ENCODE results near the gene GPHN. TPM values are rescaled to one million over a fixed set of nuclear protein-coding genes. Genes with fewer than 3 reads are reported as not detected.

The GPHN gene
- polyA plus RNA-seq, 2 of the 4 experiments (the other 2 are of a cell fraction): 12.7 to 15.5 TPM

- ATAC-seq (no peak), DNase-seq (ENCODE audit: low read depth in 1 of 2, low spot score in 1 of 2) (no peak), FAIRE-seq (no peak)
- ChIA-PET POLR2A (no interaction called here), CTCF (interaction anchor here (0.5 kb wide), 1 partner anchor 232 kb away, joined by 3 read pairs; no protein-coding TSS in a partner anchor)
- no peaks in the 10 kb centered on the region for H3K9me3 ChIP-seq
- no peak overlapping the region for H3K27ac ChIP-seq
- H3K4me1 ChIP-seq: no peaks in the 10 kb centered on the region
- WGBS (ENCODE audit: missing lambda C conversion rate): 100% methylated on average over 1 of the region's 1 CpG
- H3K4me3 ChIP-seq: no peak overlapping the region
- no peak overlapping the region for H3K4me2 ChIP-seq
- no peak for TF ChIP-seq RAD21 (conservative IDR thresholded peaks at IDR 0.05 in 1 of 2, IDR thresholded peaks at IDR 0.05 in 1 of 2)
- TF ChIP-seq CTCF (IDR thresholded peaks at IDR 0.05): no peak
- TF ChIP-seq RCOR1 (IDR thresholded peaks at IDR 0.05; ENCODE audit: low read depth, low read length): no peak
- no peak for TF ChIP-seq ZFP36 (IDR thresholded peaks at IDR 0.05; ENCODE audit: borderline replicate concordance, partially characterized antibody)
- TF ChIP-seq KDM1A (IDR thresholded peaks at IDR 0.05; ENCODE audit: low read depth): no peak
- TF ChIP-seq NPAS2 (CRISPR knock-in tag; IDR thresholded peaks at IDR 0.05; ENCODE audit: borderline replicate concordance): no peak
- TF ChIP-seq PHF8 (IDR thresholded peaks at IDR 0.05; ENCODE audit: borderline replicate concordance, low read depth): no peak
Observed at GRCh38 chr14:66916421-66916820, 408.5 kb downstream of the GPHN start.

GRCh38 chr14:66918527-66918926 is 410.6 kb downstream of the GPHN start:
- 73% methylated on average over 5 of the region's 5 CpGs for WGBS (ENCODE audit: missing lambda C conversion rate)
- FAIRE-seq: no peak
- no peak for DNase-seq (ENCODE audit: low read depth in 1 of 2, low spot score in 1 of 2)

More at GRCh38 chr14:66918527-66918926, 410.6 kb downstream of the GPHN start:
- no peaks in the 10 kb centered on the region for H3K4me1 ChIP-seq
- H3K27ac ChIP-seq: no peak overlapping the region
- H3K4me3 ChIP-seq: no peak overlapping the region
- POLR2A ChIA-PET: no interaction called here
- H3K4me2 ChIP-seq: no peak overlapping the region
- no peaks in the 10 kb centered on the region for H3K9me3 ChIP-seq
- TF ChIP-seq E2F6 (IDR thresholded peaks at IDR 0.05; ENCODE audit: borderline replicate concordance, low read depth) (no peak), HOXB5 (CRISPR knock-in tag; IDR thresholded peaks at IDR 0.05) (no peak), ZSCAN20 (CRISPR knock-in tag; IDR thresholded peaks at IDR 0.05) (no peak), RFX5 (IDR thresholded peaks at IDR 0.05) (no peak), RAD21 (conservative IDR thresholded peaks at IDR 0.05 in 1 of 2, IDR thresholded peaks at IDR 0.05 in 1 of 2) (no peak), ESRRA (IDR thresholded peaks at IDR 0.05; ENCODE audit: borderline replicate concordance, low read length) (no peak), HES2 (IDR thresholded peaks at IDR 0.05) (no peak), KDM1A (IDR thresholded peaks at IDR 0.05; ENCODE audit: low read depth) (no peak), SREBF2 (IDR thresholded peaks at IDR 0.05) (no peak), BCL3 (IDR thresholded peaks at IDR 0.05) (no peak), RARB (CRISPR knock-in tag; IDR thresholded peaks at IDR 0.05) (no peak), ATOH8 (CRISPR knock-in tag; IDR thresholded peaks at IDR 0.05; ENCODE audit: low read depth) (no peak)
- ATAC-seq: no peak
- CTCF ChIA-PET: interaction anchor here (1.1 kb wide), 1 partner anchor 14 kb away, joined by 3 read pairs; no protein-coding TSS in a partner anchor

All from A549 (cell line).